ENCODE results near the gene UGT3A2.

- TF ChIP-seq CTCF (IDR thresholded peaks at IDR 0.05) (no peak), POLR2A (IDR thresholded peaks at IDR 0.05) (no peak)
These were observed 60.5 kb downstream of the UGT3A2 start for GRCh38 chr5:36006163-36006562.

Data from Peyer's patch (tissue), 4 donors.